Right lobe of liver (tissue), 6 donors: ENCODE data around the gene CAPN10. TPM values are rescaled to one million over a fixed set of nuclear protein-coding genes. Genes with fewer than 3 reads are reported as not detected.

ENCODE experiments used
- ATAC-seq, 4 donors: fragments of 200-7000 bp; cut with Tn5 transposase; one replicate each; pipeline ENCODE4 v1.9.1; 2020; ENCODE audit warnings: mild to moderate bottlenecking in 4 of 4, moderate library complexity in 4 of 4
- DNase-seq, 3 donors: peaks; one replicate each; pipeline ENCODE4 v3.0.0-alpha.2; 2020
- H3K27ac ChIP-seq, 3 donors: fragments of 200-600 bp; one replicate each; pipeline ENCODE4 v1.8.0; 2022
- H3K27me3 ChIP-seq, 2 donors: fragments of 200-600 bp; one replicate each; pipeline ENCODE4 v1.8.0; 2022
- H3K36me3 ChIP-seq, 4 donors: fragments of 200-600 bp; sonication (generic) in 1 of 4; one replicate each; pipeline versions ENCODE4 v1.5.1 to v1.8.0; 2017 to 2022; ENCODE audit warnings: control low read depth in 1 of 4
- H3K4me1 ChIP-seq, 4 donors: fragments of 200-600 bp; sonication (generic) in 1 of 4; one replicate each; pipeline versions ENCODE4 v1.5.1 to v1.8.0; 2017 to 2022; ENCODE audit warnings: control low read depth in 1 of 4
- H3K4me3 ChIP-seq, 3 donors: fragments of 200-600 bp; one replicate each; pipeline ENCODE4 v1.8.0; 2022
- H3K9me3 ChIP-seq, 4 donors: fragments of 200-600 bp; sonication (generic) in 1 of 4; one replicate each; pipeline versions ENCODE4 v1.5.1 to v1.8.0; 2017 to 2022; ENCODE audit warnings: control low read depth in 1 of 4
- CTCF ChIP-seq, 4 donors: fragments of 200-600 bp in 3 of 4; fragments of 450-650 bp in 1 of 4; IDR thresholded peaks; one replicate each; pipeline versions ENCODE4 v1.5.1 to v1.8.0; 2016 to 2022; ENCODE audit warnings: antibody characterized with exemption in 4 of 4, mild to moderate bottlenecking in 2 of 4
- POLR2A ChIP-seq: fragments of 450-650 bp; IDR thresholded peaks from one replicate; pipeline ENCODE4 v1.6.1; 2017; ENCODE audit warnings: antibody characterized with exemption, mild to moderate bottlenecking
- WGBS: methylation state at CpG from one replicate; pipeline ENCODE4 v1.1.6; 2018; ENCODE audit warnings: low coverage, low lambda C conversion rate; ENCODE audit not compliant: insufficient coverage; ENCODE audit errors: missing lambda C conversion rate; 5-methylcytosine and 5-hydroxymethylcytosine counted together
- intact Hi-C, 2 donors: fragments of 100-400 bp; cut with DNase I; formaldehyde crosslinking; loops; one replicate each; pipeline versions ENCODE4 v1.11.2 to v1.14.1; 2022
- total RNA-seq, 6 experiments: library from RNA; depleted of rRNA in 2 of 6; stranded (reverse); fragments of >200 nt in 2 of 6; fragmentation: NEBNext Ultra II Directional in 3 of 6; extraction: Animal tissue kit (Norgen Biotek cat#: 25700) in 3 of 6; gene quantifications; one replicate each; pipeline versions ENCODE4 v1.1.0 to v1.2.4, GENCODE V29; 2016 to 2023
- donor health status: DM: no; HTN: yes; CAD: no.
- donor health status: DM: no; HTN: no; CAD: no.
- donor health status: DM: no; HTN: no; CAD: no.
- donor health status: DM: no; HTN: yes; CAD: no.
- donor health status: DM: no; HTN: yes; CAD: no.

The CAPN10 gene
- total RNA-seq, 6 experiments from 2014 or later: 7.2 to 13.8 (median 9.1) TPM

GRCh38 chr2:240555541-240556250 is 30.8 kb upstream of the CAPN10 start:
- 93% methylated on average over 5 of the region's 16 CpGs for WGBS
- no peak for ATAC-seq
- intact Hi-C loops: no loop called here
- H3K4me3 ChIP-seq: no peak overlapping the region
- H3K27me3 ChIP-seq: no peaks in the 10 kb centered on the region
- H3K9me3 ChIP-seq: no peaks in the 10 kb centered on the region
- peaks cover 0 to 24% (median 11%) of the 10 kb centered on the region in 4 donors for H3K4me1 ChIP-seq
- TF ChIP-seq POLR2A: no peak
- TF ChIP-seq CTCF (IDR thresholded peaks at IDR 0.05): no peak
- H3K36me3 ChIP-seq: no peaks in the 10 kb centered on the region
- H3K27ac ChIP-seq: no peak overlapping the region
- no peak for DNase-seq

- Histone ChIP-seq H3K9me3 (no peaks in the 10 kb centered on the region), H3K4me3 (no peak overlapping the region), H3K27me3 (no peaks in the 10 kb centered on the region), H3K4me1 (peaks cover 0 to 29% (median 14%) of the 10 kb centered on the region in 4 donors), H3K36me3 (no peaks in the 10 kb centered on the region), H3K27ac (no peak overlapping the region)
- no peak for TF ChIP-seq POLR2A
- TF ChIP-seq CTCF (IDR thresholded peaks at IDR 0.05): peak in 3 of 4 donors; percentile 18 to 28 (median 24)
- intact Hi-C loops: no loop called here
- ATAC-seq (no peak), DNase-seq (peak in 2 of 3 donors; percentile 54 to 59)
- 54% methylated on average over 4 of the region's 9 CpGs for WGBS
These were observed 29.9 kb upstream of the CAPN10 start for GRCh38 chr2:240556553-240557100.

GRCh38 chr2:240557101-240557751 is 29.3 kb upstream of the CAPN10 start:
- TF ChIP-seq POLR2A: no peak
- no peak for TF ChIP-seq CTCF (IDR thresholded peaks at IDR 0.05)
- Histone ChIP-seq H3K4me3 (peak overlapping the region; percentile 27 to 39 (median 29)), H3K27ac (no peak overlapping the region), H3K27me3 (no peaks in the 10 kb centered on the region), H3K36me3 (no peaks in the 10 kb centered on the region), H3K4me1 (peaks cover 0 to 33% (median 16%) of the 10 kb centered on the region in 4 donors), H3K9me3 (no peaks in the 10 kb centered on the region)
- DNase-seq (peak in 1 of 3 donors; percentile 57), ATAC-seq (no peak)
- intact Hi-C loops: no loop called here
- WGBS: no CpG with 5 or more reads among the region's 51 CpGs

GRCh38 chr2:240557808-240558207 is 28.7 kb upstream of the CAPN10 start, which contains the start of gene ANKMY1:
TSS of gene ANKMY1 (minus strand) at chr2:240557988. CDS start at chr2:240557335, 653 bp downstream.
- 60% methylated on average over 1 of the region's 47 CpGs for WGBS
- peaks cover 0 to 33% (median 16%) of the 10 kb centered on the region in 4 donors for H3K4me1 ChIP-seq
- ATAC-seq (peak in 3 of 4 donors; percentile 8 to 36 (median 23)), DNase-seq (peak; percentile 67 to 81 (median 75))
- no peak within 1 kb of the TSS for H3K27ac ChIP-seq
- H3K27me3 ChIP-seq: no peaks in the 10 kb centered on the region
- no peaks in the 10 kb centered on the region for H3K9me3 ChIP-seq
- TF ChIP-seq CTCF (IDR thresholded peaks at IDR 0.05): no peak
- TF ChIP-seq POLR2A: no peak
- H3K36me3 ChIP-seq: no peaks in the 10 kb centered on the region
- intact Hi-C loops: no loop called here
- peak within 1 kb of the TSS; percentile 27 to 39 (median 29) for H3K4me3 ChIP-seq
